Hepatocyte (in vitro differentiated cells): ENCODE measurements around the gene CLIC2. TPM values are rescaled to one million over a fixed set of nuclear protein-coding genes. Genes with fewer than 3 reads are reported as not detected.
"Not testable (repeated sequence)": the region's sequence is repeated elsewhere in the genome, so short reads cannot be mapped to it uniquely, and the experiment has no call there.

Experiments used
- DNase-seq: peaks from one replicate; pipeline ENCODE4 v3.0.0-alpha.2; 2016; ENCODE audit warnings: low spot score
- H2AFZ ChIP-seq: fragments of 200-600 bp; sonication (generic); 2 replicates; pipeline ENCODE4 v1.6.0; 2016; ENCODE audit warnings: antibody characterized with exemption, mild to moderate bottlenecking
- H3K27ac ChIP-seq: fragments of 200-600 bp; sonication (generic); 2 replicates; pipeline ENCODE4 v1.5.1; 2016; ENCODE audit warnings: mild to moderate bottlenecking
- H3K27me3 ChIP-seq: fragments of 200-600 bp; sonication (generic); 2 replicates; pipeline ENCODE4 v1.6.1; 2016
- H3K36me3 ChIP-seq: fragments of 200-600 bp; sonication (generic); replicated peaks from 2 replicates; pipeline ENCODE4 v1.5.1; 2016; ENCODE audit warnings: low read depth; ENCODE audit not compliant: insufficient read depth
- H3K4me1 ChIP-seq: fragments of 200-600 bp; sonication (generic); 2 replicates; pipeline ENCODE4 v1.5.1; 2016; ENCODE audit warnings: mild to moderate bottlenecking, moderate library complexity; ENCODE audit not compliant: insufficient read depth
- H3K4me2 ChIP-seq: fragments of 200-600 bp; sonication (generic); 2 replicates; pipeline ENCODE4 v1.6.0; 2016
- H3K4me3 ChIP-seq: fragments of 200-600 bp; sonication (generic); 2 replicates; pipeline ENCODE4 v1.5.1; 2016; ENCODE audit warnings: mild to moderate bottlenecking
- H3K79me2 ChIP-seq: fragments of 200-600 bp; sonication (generic); 2 replicates; pipeline ENCODE4 v1.6.0; 2017; ENCODE audit warnings: mild to moderate bottlenecking
- H3K9me2 ChIP-seq: fragments of 200-600 bp; sonication (generic); replicated peaks from 2 replicates; pipeline ENCODE4 v1.6.0; 2017; ENCODE audit warnings: mild to moderate bottlenecking; ENCODE audit not compliant: insufficient read depth
- H3K9me3 ChIP-seq: fragments of 200-600 bp; sonication (generic); 2 replicates; pipeline ENCODE4 v1.5.1; 2016; ENCODE audit warnings: low read depth, mild to moderate bottlenecking
- H4K20me1 ChIP-seq: fragments of 200-600 bp; sonication (generic); 2 replicates; pipeline ENCODE4 v1.6.0; 2016; ENCODE audit warnings: mild to moderate bottlenecking; ENCODE audit not compliant: insufficient read depth, poor library complexity, severe bottlenecking
- CTCF ChIP-seq: fragments of 200-600 bp; sonication (generic); IDR thresholded peaks from 2 replicates; pipeline ENCODE4 v1.5.1; 2016; ENCODE audit warnings: antibody characterized with exemption, mild to moderate bottlenecking; ENCODE audit not compliant: poor library complexity
- EZH2 ChIP-seq: fragments of 200-600 bp; sonication (generic); IDR thresholded peaks from 2 replicates; pipeline ENCODE4 v1.6.1; 2016; ENCODE audit warnings: antibody characterized with exemption, mild to moderate bottlenecking, borderline replicate concordance
- EZH2phosphoT487 ChIP-seq: fragments of 200-600 bp; sonication (generic); IDR thresholded peaks from one replicate; pipeline ENCODE4 v1.6.1; 2018; ENCODE audit warnings: antibody characterized with exemption, mild to moderate bottlenecking, low read depth, moderate library complexity; ENCODE audit not compliant: unreplicated experiment, severe bottlenecking
- WGBS: methylation state at CpG from one replicate; pipeline ENCODE4 v1.1.6; 2016; ENCODE audit warnings: low lambda C conversion rate; ENCODE audit errors: missing lambda C conversion rate; 5-methylcytosine and 5-hydroxymethylcytosine counted together
- polyA plus RNA-seq: library from polyadenylated mRNA; unstranded; fragments of >200 nt; fragmentation: Nextera tagmentation; extraction: Ambion mirVana; gene quantifications from 2 replicates; pipeline ENCODE4 v1.2.1, GENCODE V29; 2016
- total RNA-seq: library from RNA; depleted of rRNA; stranded (reverse); fragments of >200 nt; gene quantifications from 2 replicates; pipeline ENCODE4 v1.2.3, GENCODE V29; 2014

Gene CLIC2
- total and polyA plus RNA-seq, 2 experiments from 2014 or later = 0.71 to 2.2 TPM

DNA sequence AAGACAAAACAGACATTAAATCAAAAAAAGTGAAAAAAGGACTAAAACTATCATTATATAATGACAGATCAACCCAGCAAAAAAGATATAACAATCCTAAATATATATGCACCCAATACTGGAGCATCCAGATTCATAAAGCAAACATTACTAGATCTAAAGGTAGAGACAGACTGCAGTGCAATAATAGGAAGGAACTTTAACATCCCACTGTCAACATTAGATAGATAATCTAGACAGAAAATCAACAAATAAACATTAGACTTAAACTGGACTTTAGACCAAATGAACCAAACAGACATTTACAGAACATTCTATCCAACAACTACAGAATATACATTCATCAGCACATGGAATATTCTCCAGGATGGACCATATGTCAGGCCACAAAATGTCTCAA, 40.6 kb downstream of the CLIC2 start:
- Histone ChIP-seq H3K4me3 (no peak overlapping the region), H3K4me1 (no peaks in the 10 kb centered on the region), H3K4me2 (no peak overlapping the region), H3K27me3 (no peaks in the 10 kb centered on the region), H3K36me3 (no peaks in the 10 kb centered on the region), H3K79me2 (no peaks in the 10 kb centered on the region), H3K9me2 (no peaks in the 10 kb centered on the region), H3K27ac (no peak overlapping the region), H4K20me1 (no peaks in the 10 kb centered on the region), H3K9me3 (no peaks in the 10 kb centered on the region), H2AFZ (no peak overlapping the region)
- no peak for TF ChIP-seq EZH2
- TF ChIP-seq EZH2phosphoT487 = no peak
- TF ChIP-seq CTCF = no peak
- no peak for DNase-seq

DNA sequence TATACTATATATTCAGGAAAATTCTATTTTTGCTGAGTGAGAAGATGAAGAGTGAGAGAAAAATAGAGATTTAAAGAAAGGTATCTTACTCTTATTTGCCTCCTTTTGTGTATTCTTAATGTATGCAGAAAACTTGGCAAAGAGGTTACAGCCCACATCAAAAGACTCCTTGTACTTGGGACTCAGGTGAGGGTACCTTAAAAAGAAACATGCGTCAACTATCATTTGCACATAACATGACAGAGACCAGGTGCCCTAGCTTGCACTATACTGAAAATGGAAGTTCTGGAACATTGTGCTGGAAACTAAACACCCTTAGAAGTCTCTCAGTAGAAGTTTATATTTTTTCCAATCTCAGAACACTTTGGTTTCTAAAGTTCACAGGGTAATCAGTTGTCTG, 54.5 kb downstream of the CLIC2 start:
- Histone ChIP-seq H2AFZ (no peak overlapping the region), H4K20me1 (no peaks in the 10 kb centered on the region), H3K4me2 (no peak overlapping the region), H3K9me3 (no peaks in the 10 kb centered on the region), H3K4me3 (no peak overlapping the region), H3K4me1 (no peaks in the 10 kb centered on the region), H3K79me2 (no peaks in the 10 kb centered on the region), H3K27me3 (no peaks in the 10 kb centered on the region), H3K27ac (no peak overlapping the region), H3K9me2 (no peaks in the 10 kb centered on the region), H3K36me3 (no peaks in the 10 kb centered on the region)
- TF ChIP-seq EZH2 (no peak), EZH2phosphoT487 (no peak), CTCF (no peak)
- WGBS = 85% methylated on average over 1 of the region's 1 CpG
- DNase-seq = no peak

DNA sequence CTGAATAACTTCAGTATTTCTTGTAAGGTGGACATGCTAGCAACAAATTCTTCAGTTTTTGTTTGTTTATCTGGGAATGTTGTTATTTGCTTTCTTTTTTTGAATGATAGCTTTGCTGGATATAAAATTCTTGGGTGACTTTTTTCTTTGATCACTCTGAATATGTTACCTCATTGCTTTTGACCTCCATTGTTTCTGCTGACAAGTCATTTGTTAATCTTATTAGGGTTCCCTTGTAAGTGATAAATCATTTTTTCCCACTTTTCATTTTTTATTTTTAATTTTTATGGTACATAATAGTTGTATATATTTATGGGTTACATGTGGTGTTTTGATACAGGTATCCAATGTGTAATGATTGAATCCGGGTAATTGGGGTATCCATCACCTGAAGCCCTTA, 63.4 kb downstream of the CLIC2 start:
- H2AFZ ChIP-seq = no peak overlapping the region
- TF ChIP-seq CTCF (no peak), EZH2phosphoT487 (no peak), EZH2 (no peak)
- no peaks in the 10 kb centered on the region for H3K79me2 ChIP-seq
- H3K27ac ChIP-seq = no peak overlapping the region
- no peaks in the 10 kb centered on the region for H3K36me3 ChIP-seq
- no peak for DNase-seq
- no peaks in the 10 kb centered on the region for H3K9me2 ChIP-seq
- H3K9me3 ChIP-seq = no peaks in the 10 kb centered on the region
- no peak overlapping the region for H3K4me2 ChIP-seq
- no peaks in the 10 kb centered on the region for H3K4me1 ChIP-seq
- no peak overlapping the region for H3K4me3 ChIP-seq
- H3K27me3 ChIP-seq = no peaks in the 10 kb centered on the region
- 91% methylated on average over 1 of the region's 1 CpG for WGBS
- no peaks in the 10 kb centered on the region for H4K20me1 ChIP-seq

DNA sequence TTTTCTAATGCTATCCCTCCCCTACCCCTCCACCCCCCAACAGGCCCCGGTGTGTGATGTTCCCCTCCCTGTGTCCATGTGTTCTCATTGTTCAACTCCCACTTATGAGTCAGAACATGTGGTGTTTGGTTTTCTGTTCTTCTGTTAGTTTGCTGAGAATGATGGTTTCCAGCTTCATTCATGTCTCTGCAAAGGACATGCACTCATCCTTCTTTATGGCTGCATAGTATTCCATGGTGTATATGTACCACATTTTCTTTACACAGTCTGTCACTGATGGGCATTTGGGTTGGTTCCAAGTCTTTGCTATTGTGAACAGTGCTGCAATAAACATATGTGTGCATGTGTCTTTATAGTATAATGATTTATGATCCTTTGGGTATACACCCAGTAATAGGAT, 66.4 kb downstream of the CLIC2 start:
- H3K27ac ChIP-seq, H3K9me3 ChIP-seq, H4K20me1 ChIP-seq, H3K79me2 ChIP-seq, H3K4me1 ChIP-seq, H2AFZ ChIP-seq, H3K9me2 ChIP-seq, H3K27me3 ChIP-seq, DNase-seq, H3K4me3 ChIP-seq, H3K36me3 ChIP-seq, H3K4me2 ChIP-seq: not testable (repeated sequence)
- 55% methylated on average over 1 of the region's 1 CpG for WGBS
